H1 (cell line): ENCODE results near the gene KSR2. TPM values are rescaled to one million over a fixed set of nuclear protein-coding genes. Genes with fewer than 3 reads are reported as not detected.

Experiments
- JUND ChIP-seq: IDR thresholded peaks from 2 replicates; pipeline ENCODE4 v1.6.1; 2011; ENCODE audit warnings: mild to moderate bottlenecking, improper control_type of control experiment, low read length
- KDM5A ChIP-seq: fragments of 200-600 bp; IDR thresholded peaks from 2 replicates; pipeline ENCODE4 v1.7.1; 2012; ENCODE audit warnings: mild to moderate bottlenecking, low read length, inconsistent platforms, mixed read lengths
- SIRT6 ChIP-seq: IDR thresholded peaks from one replicate; pipeline ENCODE4 v1.7.1; 2012; ENCODE audit warnings: low read length, inconsistent platforms
- polyA plus RNA-seq, 7 experiments: library from polyadenylated mRNA; depleted of rRNA in 3 of 7; stranded (reverse) in 5 of 7; unstranded in 2 of 7; fragments of >200 nt in 5 of 7; fragments of 200-250 nt in 2 of 7; gene quantifications; 1 replicate in 5 of 7; 2 replicates in 1 of 7; 4 replicates in 1 of 7; pipeline versions ENCODE4 v1.2.1 to v1.2.3, GENCODE V29; 2011 to 2013; ENCODE audit warnings: missing spikeins in 2 of 7, mixed read lengths in 2 of 7
- total RNA-seq: library from RNA; stranded (reverse); fragmentation: NEBNext Ultra II Directional; extraction: Animal tissue kit (Norgen Biotek cat#: 25700); gene quantifications from 2 replicates; pipeline ENCODE4 v1.2.1, GENCODE V29; 2021

Gene KSR2
- total and polyA plus RNA-seq, 2 of the 8 experiments (the other 6 are each of a cell fraction or from before 2014, with no cell fraction given), result 0.74 to 2.2 TPM

- TF ChIP-seq SIRT6 (no peak), KDM5A (no peak), JUND (no peak)
Measured at GRCh38 chr12:117878605-117879004, 90.2 kb downstream of the KSR2 start (continued).
